ENCODE measurements around the gene APOC1. TPM values are rescaled to one million over a fixed set of nuclear protein-coding genes. Genes with fewer than 3 reads are reported as not detected.
A peak's percentile ranks its signal among the peaks of the same experiment; 100 is the strongest.

The APOC1 gene
- polyA plus RNA-seq, 1 of the 3 experiments (the other 2 are of a cell fraction), result 2.7 TPM

GRCh38 chr19:44903602-44904425, 10.6 kb upstream of the APOC1 start:
- POLR2A ChIA-PET, result interaction anchor here (1.5 kb wide), 1 partner anchor 11 kb away, joined by 3 read pairs; no protein-coding TSS in a partner anchor
- DNase-seq, result peak; percentile 88
- CTCF ChIA-PET, result interaction anchor here (0.7 to 5.2 kb wide), 21 partner anchors 7 to 435 kb away, joined by 3 to 131 read pairs (median 5); partner anchors contain the start of genes APOC1, APOC2 and CLPTM1

GRCh38 chr19:44904426-44904994, 9.9 kb upstream of the APOC1 start:
- WGBS (ENCODE audit: low lambda C conversion rate), result 83% methylated on average over 12 of the region's 12 CpGs
- Histone ChIP-seq H3F3A (replicated peaks; ENCODE audit: insufficient read depth) (peaks cover 15% of the 10 kb centered on the region), H3K36me3 (replicated peaks in 1 of 2; ENCODE audit: control insufficient read depth in 1 of 2, insufficient read depth in 2 of 2, low read length in 1 of 2) (peaks cover 5 to 8% of the 10 kb centered on the region in 2 experiments), H4K20me1 (ENCODE audit: insufficient read depth) (no peaks in the 10 kb centered on the region), H3K9me3 (no peaks in the 10 kb centered on the region), H3K9me2 (no peaks in the 10 kb centered on the region), H3K9ac (no peak overlapping the region), H3K4me2 (no peak overlapping the region), H3K4me3 (ENCODE audit: low read depth in 2 of 2, low read length in 1 of 2) (no peak overlapping the region), H3K27me3 (ENCODE audit: insufficient read depth) (no peaks in the 10 kb centered on the region), H3K79me2 (ENCODE audit: insufficient read depth) (no peaks in the 10 kb centered on the region; the same call in 1 of the 2 replicates), H2AFZ (ENCODE audit: low read depth) (no peak overlapping the region), H3K27ac (ENCODE audit: low read depth in 2 of 2, low read length in 1 of 2) (no peak overlapping the region), H3K4me1 (ENCODE audit: control insufficient read depth in 1 of 2, insufficient read depth in 2 of 2, low read depth in 1 of 2, low read length in 1 of 2) (peaks cover 0 to 12% of the 10 kb centered on the region in 2 experiments; a peak in 1 of 4 replicates)
- TF ChIP-seq ZBTB33 (IDR thresholded peaks at IDR 0.05; ENCODE audit: borderline replicate concordance, low read depth), result no peak
- TF ChIP-seq RFX5 (IDR thresholded peaks at IDR 0.05; ENCODE audit: low read length), result no peak
- no peak for TF ChIP-seq JUND (IDR thresholded peaks at IDR 0.05)
- TF ChIP-seq CTCF (IDR thresholded peaks at IDR 0.05), result peak; percentile 46
- no peak for TF ChIP-seq PBX3 (IDR thresholded peaks at IDR 0.05)
- TF ChIP-seq MEF2A (IDR thresholded peaks at IDR 0.05; ENCODE audit: borderline replicate concordance, low read depth), result no peak
- no peak for TF ChIP-seq TAF1 (IDR thresholded peaks at IDR 0.05; ENCODE audit: borderline replicate concordance, low read depth, low read length)
- TF ChIP-seq MAX (IDR thresholded peaks at IDR 0.05; ENCODE audit: low read depth), result no peak
- TF ChIP-seq SMC3 (IDR thresholded peaks at IDR 0.05; ENCODE audit: low read depth, low read length), result no peak
- CTCF ChIA-PET, result interaction anchor here (0.7 to 5.2 kb wide), 19 partner anchors 8 to 155 kb away, joined by 3 to 131 read pairs (median 5); partner anchors contain the start of genes APOC1, APOC2 and CLPTM1
- DNase-seq, result peak; percentile 59
- POLR2A ChIA-PET, result interaction anchor here (0.6 kb wide), 1 partner anchor 193 kb away, joined by 4 read pairs; no protein-coding TSS in a partner anchor

More at GRCh38 chr19:44903602-44904425, 10.6 kb upstream of the APOC1 start:
- H3K9ac ChIP-seq, result no peak overlapping the region
- H3K9me2 ChIP-seq, result no peaks in the 10 kb centered on the region
- 16% methylated on average over 21 of the region's 24 CpGs for WGBS (ENCODE audit: low lambda C conversion rate)
- H3K4me3 ChIP-seq (ENCODE audit: low read depth in 2 of 2, low read length in 1 of 2), result peak overlapping the region in 1 of 2 experiments; percentile 42; a peak in 1 of 4 replicates
- peaks cover 0 to 12% of the 10 kb centered on the region in 2 experiments; a peak in 1 of 4 replicates for H3K4me1 ChIP-seq (ENCODE audit: control insufficient read depth in 1 of 2, insufficient read depth in 2 of 2, low read depth in 1 of 2, low read length in 1 of 2)
- H3K27me3 ChIP-seq (ENCODE audit: insufficient read depth), result no peaks in the 10 kb centered on the region
- no peaks in the 10 kb centered on the region for H3K9me3 ChIP-seq
- no peaks in the 10 kb centered on the region for H4K20me1 ChIP-seq (ENCODE audit: insufficient read depth)
- peaks cover 5 to 13% of the 10 kb centered on the region in 2 experiments for H3K36me3 ChIP-seq (replicated peaks in 1 of 2; ENCODE audit: control insufficient read depth in 1 of 2, insufficient read depth in 2 of 2, low read length in 1 of 2)
- TF ChIP-seq JUND (IDR thresholded peaks at IDR 0.05) (no peak), RAD21 (IDR thresholded peaks at IDR 0.05; ENCODE audit: low read length) (peak; percentile 82), POLR2AphosphoS5 (IDR thresholded peaks at IDR 0.05; ENCODE audit: low read depth, low read length) (0 out of 2 replicates have a peak, but pooled peaks have one; percentile 12), TEAD4 (IDR thresholded peaks at IDR 0.05; ENCODE audit: borderline replicate concordance, insufficient read depth) (no peak), NFIC (IDR thresholded peaks at IDR 0.05; ENCODE audit: borderline replicate concordance) (no peak), CTCF (IDR thresholded peaks at IDR 0.05) (peak; percentile 99), GABPA (IDR thresholded peaks at IDR 0.05; ENCODE audit: low read depth) (no peak), SMC3 (IDR thresholded peaks at IDR 0.05; ENCODE audit: low read depth, low read length) (peak; percentile 72)
- no peak overlapping the region for H3K27ac ChIP-seq (ENCODE audit: low read depth in 2 of 2, low read length in 1 of 2)
- H3K4me2 ChIP-seq, result no peak overlapping the region
- peaks cover 15% of the 10 kb centered on the region for H3F3A ChIP-seq (replicated peaks; ENCODE audit: insufficient read depth)
- H3K79me2 ChIP-seq (ENCODE audit: insufficient read depth), result no peaks in the 10 kb centered on the region; the same call in 1 of the 2 replicates
- no peak overlapping the region for H2AFZ ChIP-seq (ENCODE audit: low read depth)
